GM18499 (cell line): ENCODE measurements around the gene COQ10A.
"Not testable (repeated sequence)": the region's sequence is repeated elsewhere in the genome, so short reads cannot be mapped to it uniquely, and the experiment has no call there.

Experiments used
- ATAC-seq: cut with Tn5 transposase; IDR thresholded peaks from one replicate; pipeline ENCODE4 v1.9.1; 2021; ENCODE audit warnings: moderate number of reproducible peaks; ENCODE audit not compliant: insufficient read depth, unreplicated experiment

Gene COQ10A

GRCh38 chr12:56241424-56242303, 25.1 kb upstream of the COQ10A start:
- ATAC-seq = no peak

GRCh38 chr12:56242986-56243385, 23.8 kb upstream of the COQ10A start:
- no peak for ATAC-seq

GRCh38 chr12:56243731-56244181, 23.0 kb upstream of the COQ10A start:
- ATAC-seq = no peak

DNA sequence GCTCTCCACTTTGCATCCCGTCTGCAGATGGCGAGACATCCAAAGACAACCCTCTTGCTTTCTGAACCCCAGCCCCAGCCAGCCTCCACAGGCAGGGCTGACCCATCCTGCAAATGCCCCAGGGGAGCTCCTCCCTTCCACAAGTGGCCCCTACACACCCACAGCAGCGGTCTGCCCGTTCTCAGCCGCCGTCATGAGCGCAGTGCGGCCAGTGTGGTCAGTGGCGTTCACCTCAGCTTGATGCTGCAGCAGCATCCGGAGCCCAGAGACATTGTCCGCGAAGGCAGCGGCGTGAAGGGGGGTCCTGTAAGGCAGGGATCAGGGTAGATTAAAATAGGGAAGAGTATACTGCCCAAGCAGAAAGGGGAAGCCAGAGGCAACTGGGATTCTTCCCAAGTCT, 22.2 kb upstream of the COQ10A start:
- ATAC-seq = no peak

GRCh38 chr12:56247923-56248322, 18.8 kb upstream of the COQ10A start:
- no peak for ATAC-seq

GRCh38 chr12:56248711-56249110, 18.0 kb upstream of the COQ10A start:
- no peak for ATAC-seq

DNA sequence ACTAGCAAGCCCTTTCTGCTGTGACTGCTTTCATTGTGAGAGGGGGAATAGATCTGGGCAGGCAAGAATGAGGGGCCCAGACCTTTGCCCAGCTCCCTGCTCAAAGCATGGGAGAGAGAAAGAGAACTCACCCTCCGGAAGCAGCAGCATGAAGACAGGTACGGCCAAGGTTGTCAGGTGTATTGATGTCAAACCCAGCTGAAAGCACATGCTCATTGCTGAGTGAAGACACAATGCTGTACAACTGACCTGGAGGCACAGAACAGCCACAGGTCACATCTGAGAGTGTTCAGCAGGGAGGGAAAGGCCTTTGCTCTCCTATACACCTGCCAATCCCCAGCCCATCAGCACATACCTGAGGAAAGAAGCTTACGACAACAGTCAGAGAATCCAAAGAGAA, 14.1 kb upstream of the COQ10A start:
- ATAC-seq = no peak

GRCh38 chr12:56253091-56253490, 13.7 kb upstream of the COQ10A start:
- ATAC-seq = no peak

GRCh38 chr12:56255671-56256070, 11.1 kb upstream of the COQ10A start:
- ATAC-seq = no peak

- no peak for ATAC-seq
Observed at GRCh38 chr12:56256326-56256960, 10.3 kb upstream of the COQ10A start.

- ATAC-seq = no peak
Observed at GRCh38 chr12:56257071-56257470, 9.7 kb upstream of the COQ10A start.

- no peak for ATAC-seq
Observed at GRCh38 chr12:56257491-56258067, 9.2 kb upstream of the COQ10A start.

- no peak for ATAC-seq
Observed at GRCh38 chr12:56258068-56258819, 8.5 kb upstream of the COQ10A start, which contains the start of gene ANKRD52. ANKRD52 (minus strand) TSS chr12:56258384; CDS start chr12:56258269, 115 bp downstream.

- no peak for ATAC-seq
Observed at GRCh38 chr12:56258820-56259183, 7.9 kb upstream of the COQ10A start.

GRCh38 chr12:56260380-56260779, 6.4 kb upstream of the COQ10A start:
- ATAC-seq = no peak

DNA sequence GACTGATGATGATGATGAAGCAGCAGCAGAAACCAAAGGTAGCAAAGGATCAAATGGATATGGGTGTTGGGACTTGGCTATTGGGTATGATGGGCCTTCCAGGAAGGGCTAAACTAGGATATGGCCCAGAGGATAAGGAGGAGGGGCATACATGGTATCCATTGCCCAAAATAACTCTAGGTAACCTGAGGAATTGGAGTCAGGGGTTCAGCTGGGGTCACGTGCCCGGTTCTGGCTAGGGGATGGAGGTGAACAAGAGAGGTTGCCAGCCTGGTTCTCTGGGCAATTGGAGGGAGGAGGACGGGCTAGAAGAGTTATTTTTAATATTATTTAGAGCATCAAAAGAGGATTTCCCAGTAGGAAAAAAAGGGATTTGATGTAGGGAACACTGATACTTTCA, 5.8 kb upstream of the COQ10A start:
- no peak for ATAC-seq

DNA sequence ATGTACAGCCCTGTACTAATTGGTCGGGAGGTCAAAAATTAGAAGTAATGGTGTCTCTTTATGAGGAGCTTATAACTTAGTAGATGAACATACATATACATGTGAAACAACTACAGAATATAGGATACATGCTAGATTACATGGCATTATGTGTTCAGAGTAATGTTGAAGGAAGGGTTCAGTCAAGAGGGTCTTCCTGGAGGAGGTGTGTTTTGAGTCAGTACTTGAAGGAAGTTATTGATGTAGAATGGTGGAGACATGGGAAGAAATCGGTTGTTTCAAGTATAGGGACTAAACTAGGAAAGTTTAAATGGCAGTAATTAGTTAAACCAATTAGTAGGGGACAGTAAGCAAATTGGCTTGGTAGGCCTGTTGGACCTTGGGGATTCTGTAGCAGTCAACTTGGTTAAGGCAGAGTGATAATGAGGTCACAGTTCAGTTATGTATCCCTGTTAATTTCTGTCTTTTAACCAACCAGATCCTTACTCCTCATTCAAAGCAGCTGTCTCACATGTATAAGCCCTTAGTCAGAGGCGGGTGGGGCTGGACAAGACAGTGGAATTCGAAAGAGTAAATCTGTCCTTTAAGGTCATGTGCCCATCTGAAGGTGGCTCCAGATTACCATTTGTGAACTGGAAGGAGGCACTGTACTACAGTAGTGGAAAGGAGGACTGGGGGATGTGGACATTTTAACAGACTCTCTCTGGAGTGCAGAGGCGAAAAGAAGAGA, 5.1 kb upstream of the COQ10A start:
- ATAC-seq = no peak

DNA sequence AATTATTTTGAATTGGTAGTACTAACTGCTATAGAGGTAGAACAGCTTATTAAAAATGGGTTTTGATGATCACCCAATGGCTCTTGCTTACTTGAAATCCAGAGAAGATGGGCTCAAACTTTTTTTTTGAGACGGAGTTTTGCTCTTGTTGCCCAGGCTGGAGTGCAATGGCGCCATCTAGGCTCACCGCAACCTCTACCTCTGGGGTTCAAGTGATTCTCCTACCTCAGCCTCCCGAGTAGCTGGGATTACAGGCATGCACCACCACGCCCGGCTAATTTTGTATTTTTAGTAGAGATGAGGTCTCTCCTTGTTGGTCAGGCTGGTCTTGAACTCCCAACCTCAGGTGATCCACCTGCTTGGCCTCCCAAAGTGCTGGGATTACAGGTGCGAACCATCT, 3.8 kb upstream of the COQ10A start:
- not testable (repeated sequence) for ATAC-seq

GRCh38 chr12:56266068-56266692, 562 bp upstream of the COQ10A start:
- ATAC-seq = not testable (repeated sequence)
